K562 (cell line): ENCODE results near the gene CCDC116. TPM values are rescaled to one million over a fixed set of nuclear protein-coding genes. Genes with fewer than 3 reads are reported as not detected.

Experiments
- EP300 ChIP-seq: IDR thresholded peaks from 2 replicates; pipeline ENCODE4 v1.6.1; 2012; ENCODE audit warnings: low read length, improper control_type of control experiment
- GATAD2B ChIP-seq: fragments of 450-650 bp; IDR thresholded peaks from 2 replicates; pipeline ENCODE4 v1.6.1; 2017; ENCODE audit warnings: mild to moderate bottlenecking, borderline replicate concordance
- GTF3C2 ChIP-seq: IDR thresholded peaks from 3 replicates; pipeline ENCODE4 v1.6.1; 2011; ENCODE audit warnings: borderline replicate concordance, mild to moderate bottlenecking, moderate library complexity; ENCODE audit not compliant: insufficient read length; ENCODE audit errors: extremely low read depth
- L3MBTL2 ChIP-seq: fragments of 450-650 bp; IDR thresholded peaks from 2 replicates; pipeline ENCODE4 v1.6.1; 2016; ENCODE audit warnings: mild to moderate bottlenecking, moderate library complexity
- MLX ChIP-seq, 2 experiments: fragments of 450-650 bp in 1 of 2; sonication (generic) in 1 of 2; formaldehyde crosslinking; conservative IDR thresholded peaks; 2 replicates each; pipeline versions ENCODE4 v1.4.0 to v1.8.1; 2020 to 2022; ENCODE audit warnings: mild to moderate bottlenecking in 1 of 2, missing genetic modification reagents in 1 of 2
- PTRF ChIP-seq: fragments of 450-650 bp; IDR thresholded peaks from 2 replicates; pipeline ENCODE4 v1.6.1; 2016; ENCODE audit warnings: mild to moderate bottlenecking, missing genetic modification characterization, missing compliant biosample characterization
- SRSF7 ChIP-seq: fragments of 200-400 bp; formaldehyde crosslinking; optimal IDR thresholded peaks from 2 replicates; pipeline ENCODE3; 2017; ENCODE audit warnings: mild to moderate bottlenecking, low read depth, low read length
- ZNF184 ChIP-seq: sonication (generic); formaldehyde crosslinking; IDR thresholded peaks from 2 replicates; pipeline ENCODE4 v1.5.0; 2020; ENCODE audit warnings: missing genetic modification reagents
- ZNF347 ChIP-seq: fragments of 450-650 bp; formaldehyde crosslinking; IDR thresholded peaks from 2 replicates; pipeline ENCODE4 v1.4.0; 2020; ENCODE audit warnings: low read depth, mild to moderate bottlenecking, moderate library complexity
- ZNF717 ChIP-seq: fragments of 250-450 bp; sonication (Bioruptor Pico); IDR thresholded peaks from 2 replicates; pipeline ENCODE4 v1.5.0; 2021
- polyA plus RNA-seq, 8 experiments: library from polyadenylated mRNA; depleted of rRNA in 4 of 8; stranded (reverse) in 5 of 8; unstranded in 3 of 8; fragments of >200 nt; fragmentation: Nextera tagmentation in 2 of 8; fragmentation: Illumina TruSeq in 1 of 8; extraction: Ambion mirVana in 2 of 8; extraction: Trizol in 1 of 8; gene quantifications; 2 replicates each; pipeline versions ENCODE4 v1.2.1 to v1.2.3, GENCODE V29; 2011 to 2014; ENCODE audit warnings: inconsistent platforms in 1 of 8, missing spikeins in 1 of 8
- total RNA-seq, 7 experiments: library from RNA; depleted of rRNA in 6 of 7; stranded (reverse); fragments of >200 nt in 6 of 7; fragmentation: Illumina TruSeq in 2 of 7; extraction: Trizol in 2 of 7; gene quantifications; 2 replicates each; pipeline versions ENCODE4 v1.2.1 to v1.2.3, GENCODE V29; 2011 to 2021; ENCODE audit warnings: low replicate concordance in 1 of 7
- TF ChIP-seq, protein P1 (sequence below), 2 experiments: fragments of 450-650 bp in 1 of 2; sonication (generic) in 1 of 2; formaldehyde crosslinking in 1 of 2; IDR thresholded peaks; 2 replicates each; pipeline versions ENCODE4 v1.7.1 to v1.9.0; 2016 to 2022; ENCODE audit warnings: inconsistent platforms in 1 of 2, mild to moderate bottlenecking in 1 of 2, missing genetic modification reagents in 1 of 2
- TF ChIP-seq, protein P2 (sequence below): sonication (generic); formaldehyde crosslinking; IDR thresholded peaks from 2 replicates; pipeline ENCODE4 v1.4.0; 2020; ENCODE audit warnings: mild to moderate bottlenecking, missing genetic modification reagents

CCDC116 gene
- total and polyA plus RNA-seq, 9 of the 15 experiments (the other 6 are each of a cell fraction or from before 2014, with no cell fraction given): 1.6 to 11.3 (median 4.7) TPM

- TF ChIP-seq, protein P1, sequence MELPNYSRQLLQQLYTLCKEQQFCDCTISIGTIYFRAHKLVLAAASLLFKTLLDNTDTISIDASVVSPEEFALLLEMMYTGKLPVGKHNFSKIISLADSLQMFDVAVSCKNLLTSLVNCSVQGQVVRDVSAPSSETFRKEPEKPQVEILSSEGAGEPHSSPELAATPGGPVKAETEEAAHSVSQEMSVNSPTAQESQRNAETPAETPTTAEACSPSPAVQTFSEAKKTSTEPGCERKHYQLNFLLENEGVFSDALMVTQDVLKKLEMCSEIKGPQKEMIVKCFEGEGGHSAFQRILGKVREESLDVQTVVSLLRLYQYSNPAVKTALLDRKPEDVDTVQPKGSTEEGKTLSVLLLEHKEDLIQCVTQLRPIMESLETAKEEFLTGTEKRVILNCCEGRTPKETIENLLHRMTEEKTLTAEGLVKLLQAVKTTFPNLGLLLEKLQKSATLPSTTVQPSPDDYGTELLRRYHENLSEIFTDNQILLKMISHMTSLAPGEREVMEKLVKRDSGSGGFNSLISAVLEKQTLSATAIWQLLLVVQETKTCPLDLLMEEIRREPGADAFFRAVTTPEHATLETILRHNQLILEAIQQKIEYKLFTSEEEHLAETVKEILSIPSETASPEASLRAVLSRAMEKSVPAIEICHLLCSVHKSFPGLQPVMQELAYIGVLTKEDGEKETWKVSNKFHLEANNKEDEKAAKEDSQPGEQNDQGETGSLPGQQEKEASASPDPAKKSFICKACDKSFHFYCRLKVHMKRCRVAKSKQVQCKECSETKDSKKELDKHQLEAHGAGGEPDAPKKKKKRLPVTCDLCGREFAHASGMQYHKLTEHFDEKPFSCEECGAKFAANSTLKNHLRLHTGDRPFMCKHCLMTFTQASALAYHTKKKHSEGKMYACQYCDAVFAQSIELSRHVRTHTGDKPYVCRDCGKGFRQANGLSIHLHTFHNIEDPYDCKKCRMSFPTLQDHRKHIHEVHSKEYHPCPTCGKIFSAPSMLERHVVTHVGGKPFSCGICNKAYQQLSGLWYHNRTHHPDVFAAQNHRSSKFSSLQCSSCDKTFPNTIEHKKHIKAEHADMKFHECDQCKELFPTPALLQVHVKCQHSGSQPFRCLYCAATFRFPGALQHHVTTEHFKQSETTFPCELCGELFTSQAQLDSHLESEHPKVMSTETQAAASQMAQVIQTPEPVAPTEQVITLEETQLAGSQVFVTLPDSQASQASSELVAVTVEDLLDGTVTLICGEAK (IDR thresholded peaks at IDR 0.05): no peak
- TF ChIP-seq, protein P1 (CRISPR knock-in tag; IDR thresholded peaks at IDR 0.05): no peak
- TF ChIP-seq, protein P2, sequence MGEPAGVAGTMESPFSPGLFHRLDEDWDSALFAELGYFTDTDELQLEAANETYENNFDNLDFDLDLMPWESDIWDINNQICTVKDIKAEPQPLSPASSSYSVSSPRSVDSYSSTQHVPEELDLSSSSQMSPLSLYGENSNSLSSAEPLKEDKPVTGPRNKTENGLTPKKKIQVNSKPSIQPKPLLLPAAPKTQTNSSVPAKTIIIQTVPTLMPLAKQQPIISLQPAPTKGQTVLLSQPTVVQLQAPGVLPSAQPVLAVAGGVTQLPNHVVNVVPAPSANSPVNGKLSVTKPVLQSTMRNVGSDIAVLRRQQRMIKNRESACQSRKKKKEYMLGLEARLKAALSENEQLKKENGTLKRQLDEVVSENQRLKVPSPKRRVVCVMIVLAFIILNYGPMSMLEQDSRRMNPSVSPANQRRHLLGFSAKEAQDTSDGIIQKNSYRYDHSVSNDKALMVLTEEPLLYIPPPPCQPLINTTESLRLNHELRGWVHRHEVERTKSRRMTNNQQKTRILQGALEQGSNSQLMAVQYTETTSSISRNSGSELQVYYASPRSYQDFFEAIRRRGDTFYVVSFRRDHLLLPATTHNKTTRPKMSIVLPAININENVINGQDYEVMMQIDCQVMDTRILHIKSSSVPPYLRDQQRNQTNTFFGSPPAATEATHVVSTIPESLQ (CRISPR knock-in tag): no peak
- TF ChIP-seq SRSF7 (no peak), ZNF184 (no peak), EP300 (no peak), L3MBTL2 (no peak), GATAD2B (no peak), MLX (CRISPR knock-in tag; conservative IDR thresholded peaks at IDR 0.05) (0 out of 4 replicates have a peak, but pooled peaks of 1 of the 2 experiments have one; percentile 13), PTRF (tag) (no peak), GTF3C2 (no peak), ZNF347 (CRISPR knock-in tag) (no peak), ZNF717 (no peak)
These were observed 9.5 kb upstream of the CCDC116 start (continued) for GRCh38 chr22:21622919-21623647.
